ENCODE data around the gene UMODL1. TPM values are rescaled to one million over a fixed set of nuclear protein-coding genes. Genes with fewer than 3 reads are reported as not detected.

Gene UMODL1
- total and polyA plus RNA-seq, 2 of the 13 experiments (the other 11 are each of a cell fraction or from before 2014, with no cell fraction given): not detected

DNA sequence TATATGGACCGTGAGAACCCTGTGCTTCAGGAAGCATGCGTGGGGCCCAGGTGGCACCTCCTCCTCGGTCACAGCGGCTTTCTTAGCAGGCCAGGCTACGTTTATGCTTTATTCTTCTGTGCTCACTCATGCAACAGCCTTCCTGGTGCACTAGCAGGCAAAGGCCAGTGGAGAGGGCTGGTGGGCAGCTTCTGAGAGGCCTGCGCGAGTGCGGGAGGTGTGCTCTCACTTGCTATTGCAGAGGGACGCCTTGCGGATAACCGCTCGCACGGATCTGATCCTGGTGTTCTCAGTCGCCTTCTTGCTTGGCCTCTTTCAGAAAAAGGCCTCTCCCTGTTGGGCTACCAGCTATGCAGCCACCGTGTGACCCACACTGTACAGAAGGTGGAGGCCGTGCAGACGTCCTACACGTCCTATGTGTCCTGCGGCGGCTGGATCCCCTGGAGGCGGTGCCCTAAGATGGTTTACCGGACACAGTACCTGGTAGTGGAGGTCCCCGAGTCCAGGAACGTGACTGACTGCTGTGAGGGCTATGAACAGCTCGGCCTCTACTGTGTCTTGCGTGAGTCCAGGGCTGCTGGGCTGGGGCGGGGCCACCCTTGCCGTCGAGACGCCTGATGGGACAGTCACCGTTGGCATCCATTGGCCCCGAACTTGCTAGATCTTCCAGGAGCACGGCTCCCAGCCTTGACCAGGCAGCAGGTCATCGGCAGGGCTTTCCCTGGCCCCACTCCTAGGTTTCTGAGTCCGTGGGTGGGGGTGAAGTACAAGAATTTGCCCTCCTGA lies 4.8 kb downstream of the UMODL1 start:
- CTCF ChIA-PET (ENCODE audit: low intra/inter-chr PET ratio, low total read pairs): no interaction called here
- Histone ChIP-seq H3K79me2 (ENCODE audit: insufficient read depth, low read length) (no peaks in the 10 kb centered on the region), H3K9ac (ENCODE audit: insufficient read depth, low read depth, low read length) (no peak overlapping the region), H2AFZ (ENCODE audit: low read length) (no peak overlapping the region), H4K20me1 (ENCODE audit: insufficient read depth, low read length) (no peaks in the 10 kb centered on the region), H3K27ac (ENCODE audit: extremely low read length, insufficient read depth, low read length) (no peak overlapping the region), H3K4me1 (ENCODE audit: insufficient read depth, low read length) (no peaks in the 10 kb centered on the region), H3K4me2 (ENCODE audit: low read depth, low read length) (no peak overlapping the region), H3K27me3 (ENCODE audit: control insufficient read depth in 1 of 2, insufficient read depth in 2 of 2, low read length in 2 of 2) (peaks cover 7 to 41% of the 10 kb centered on the region in 2 experiments; a peak in 3 of 5 replicates), H3K36me3 (replicated peaks in 1 of 2; ENCODE audit: control insufficient read depth in 1 of 2, insufficient read depth in 2 of 2, low read length in 2 of 2) (no peaks in the 10 kb centered on the region), H3K4me3 (replicated peaks in 1 of 3; ENCODE audit: insufficient read depth in 1 of 3, low read depth in 2 of 3, low read length in 3 of 3) (no peak overlapping the region), H3K9me3 (ENCODE audit: low read length) (no peaks in the 10 kb centered on the region)
- FAIRE-seq (no peak), ATAC-seq (no peak; the same call in 2 of the 3 replicates), DNase-seq (ENCODE audit: low spot score) (no peak)
- WGBS (ENCODE audit: low lambda C conversion rate): 78% methylated on average over 11 of the region's 35 CpGs
- no TSS peak for BruUV-seq (replicated peaks)
- intact Hi-C loops (cut with micrococcal nuclease; ENCODE audit: unreplicated experiment) (no loop called here), in situ Hi-C loops (cut with HindIII; ENCODE audit: extremely low pct_ligation_motif_present, low pct_unique_long_range_greater_than_20kb) (no loop called here)
- POLR2A ChIA-PET: no interaction called here
- TF ChIP-seq TOPORS (CRISPR knock-in tag; IDR thresholded peaks at IDR 0.05) (no peak), ARID2 (CRISPR knock-in tag; IDR thresholded peaks at IDR 0.05; ENCODE audit: borderline replicate concordance) (no peak), ZNF780A (CRISPR knock-in tag; IDR thresholded peaks at IDR 0.05) (no peak), RXRB (CRISPR knock-in tag; IDR thresholded peaks at IDR 0.05; ENCODE audit: borderline replicate concordance) (no peak)
- TF ChIP-seq, protein P1, sequence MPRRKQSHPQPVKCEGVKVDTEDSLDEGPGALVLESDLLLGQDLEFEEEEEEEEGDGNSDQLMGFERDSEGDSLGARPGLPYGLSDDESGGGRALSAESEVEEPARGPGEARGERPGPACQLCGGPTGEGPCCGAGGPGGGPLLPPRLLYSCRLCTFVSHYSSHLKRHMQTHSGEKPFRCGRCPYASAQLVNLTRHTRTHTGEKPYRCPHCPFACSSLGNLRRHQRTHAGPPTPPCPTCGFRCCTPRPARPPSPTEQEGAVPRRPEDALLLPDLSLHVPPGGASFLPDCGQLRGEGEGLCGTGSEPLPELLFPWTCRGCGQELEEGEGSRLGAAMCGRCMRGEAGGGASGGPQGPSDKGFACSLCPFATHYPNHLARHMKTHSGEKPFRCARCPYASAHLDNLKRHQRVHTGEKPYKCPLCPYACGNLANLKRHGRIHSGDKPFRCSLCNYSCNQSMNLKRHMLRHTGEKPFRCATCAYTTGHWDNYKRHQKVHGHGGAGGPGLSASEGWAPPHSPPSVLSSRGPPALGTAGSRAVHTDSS (CRISPR knock-in tag; conservative IDR thresholded peaks at IDR 0.05): no peak
- TF ChIP-seq, protein P2, sequence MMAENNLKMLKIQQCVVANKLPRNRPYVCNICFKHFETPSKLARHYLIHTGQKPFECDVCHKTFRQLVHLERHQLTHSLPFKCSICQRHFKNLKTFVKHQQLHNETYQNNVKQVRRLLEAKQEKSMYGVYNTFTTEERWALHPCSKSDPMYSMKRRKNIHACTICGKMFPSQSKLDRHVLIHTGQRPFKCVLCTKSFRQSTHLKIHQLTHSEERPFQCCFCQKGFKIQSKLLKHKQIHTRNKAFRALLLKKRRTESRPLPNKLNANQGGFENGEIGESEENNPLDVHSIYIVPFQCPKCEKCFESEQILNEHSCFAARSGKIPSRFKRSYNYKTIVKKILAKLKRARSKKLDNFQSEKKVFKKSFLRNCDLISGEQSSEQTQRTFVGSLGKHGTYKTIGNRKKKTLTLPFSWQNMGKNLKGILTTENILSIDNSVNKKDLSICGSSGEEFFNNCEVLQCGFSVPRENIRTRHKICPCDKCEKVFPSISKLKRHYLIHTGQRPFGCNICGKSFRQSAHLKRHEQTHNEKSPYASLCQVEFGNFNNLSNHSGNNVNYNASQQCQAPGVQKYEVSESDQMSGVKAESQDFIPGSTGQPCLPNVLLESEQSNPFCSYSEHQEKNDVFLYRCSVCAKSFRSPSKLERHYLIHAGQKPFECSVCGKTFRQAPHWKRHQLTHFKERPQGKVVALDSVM (CRISPR knock-in tag; IDR thresholded peaks at IDR 0.05): no peak
- TF ChIP-seq, protein P3, sequence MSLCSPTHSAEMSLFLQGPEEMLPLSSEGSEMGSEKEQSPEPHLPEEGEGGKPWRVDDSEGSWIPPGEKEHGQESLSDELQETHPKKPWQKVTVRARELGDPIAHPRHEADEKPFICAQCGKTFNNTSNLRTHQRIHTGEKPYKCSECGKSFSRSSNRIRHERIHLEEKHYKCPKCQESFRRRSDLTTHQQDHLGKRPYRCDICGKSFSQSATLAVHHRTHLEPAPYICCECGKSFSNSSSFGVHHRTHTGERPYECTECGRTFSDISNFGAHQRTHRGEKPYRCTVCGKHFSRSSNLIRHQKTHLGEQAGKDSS (CRISPR knock-in tag; IDR thresholded peaks at IDR 0.05; ENCODE audit: borderline replicate concordance, low read depth): no peak
- TF ChIP-seq, protein P4, sequence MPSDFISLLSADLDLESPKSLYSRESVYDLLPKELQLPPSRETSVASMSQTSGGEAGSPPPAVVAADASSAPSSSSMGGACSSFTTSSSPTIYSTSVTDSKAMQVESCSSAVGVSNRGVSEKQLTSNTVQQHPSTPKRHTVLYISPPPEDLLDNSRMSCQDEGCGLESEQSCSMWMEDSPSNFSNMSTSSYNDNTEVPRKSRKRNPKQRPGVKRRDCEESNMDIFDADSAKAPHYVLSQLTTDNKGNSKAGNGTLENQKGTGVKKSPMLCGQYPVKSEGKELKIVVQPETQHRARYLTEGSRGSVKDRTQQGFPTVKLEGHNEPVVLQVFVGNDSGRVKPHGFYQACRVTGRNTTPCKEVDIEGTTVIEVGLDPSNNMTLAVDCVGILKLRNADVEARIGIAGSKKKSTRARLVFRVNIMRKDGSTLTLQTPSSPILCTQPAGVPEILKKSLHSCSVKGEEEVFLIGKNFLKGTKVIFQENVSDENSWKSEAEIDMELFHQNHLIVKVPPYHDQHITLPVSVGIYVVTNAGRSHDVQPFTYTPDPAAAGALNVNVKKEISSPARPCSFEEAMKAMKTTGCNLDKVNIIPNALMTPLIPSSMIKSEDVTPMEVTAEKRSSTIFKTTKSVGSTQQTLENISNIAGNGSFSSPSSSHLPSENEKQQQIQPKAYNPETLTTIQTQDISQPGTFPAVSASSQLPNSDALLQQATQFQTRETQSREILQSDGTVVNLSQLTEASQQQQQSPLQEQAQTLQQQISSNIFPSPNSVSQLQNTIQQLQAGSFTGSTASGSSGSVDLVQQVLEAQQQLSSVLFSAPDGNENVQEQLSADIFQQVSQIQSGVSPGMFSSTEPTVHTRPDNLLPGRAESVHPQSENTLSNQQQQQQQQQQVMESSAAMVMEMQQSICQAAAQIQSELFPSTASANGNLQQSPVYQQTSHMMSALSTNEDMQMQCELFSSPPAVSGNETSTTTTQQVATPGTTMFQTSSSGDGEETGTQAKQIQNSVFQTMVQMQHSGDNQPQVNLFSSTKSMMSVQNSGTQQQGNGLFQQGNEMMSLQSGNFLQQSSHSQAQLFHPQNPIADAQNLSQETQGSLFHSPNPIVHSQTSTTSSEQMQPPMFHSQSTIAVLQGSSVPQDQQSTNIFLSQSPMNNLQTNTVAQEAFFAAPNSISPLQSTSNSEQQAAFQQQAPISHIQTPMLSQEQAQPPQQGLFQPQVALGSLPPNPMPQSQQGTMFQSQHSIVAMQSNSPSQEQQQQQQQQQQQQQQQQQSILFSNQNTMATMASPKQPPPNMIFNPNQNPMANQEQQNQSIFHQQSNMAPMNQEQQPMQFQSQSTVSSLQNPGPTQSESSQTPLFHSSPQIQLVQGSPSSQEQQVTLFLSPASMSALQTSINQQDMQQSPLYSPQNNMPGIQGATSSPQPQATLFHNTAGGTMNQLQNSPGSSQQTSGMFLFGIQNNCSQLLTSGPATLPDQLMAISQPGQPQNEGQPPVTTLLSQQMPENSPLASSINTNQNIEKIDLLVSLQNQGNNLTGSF (CRISPR knock-in tag; IDR thresholded peaks at IDR 0.05): no peak
